ENCODE results near the gene MS4A14. TPM values are rescaled to one million over a fixed set of nuclear protein-coding genes. Genes with fewer than 3 reads are reported as not detected.

Gene MS4A14
- total and polyA plus RNA-seq, 2 of the 4 experiments (the other 2 are of a cell fraction), result not detected

DNA sequence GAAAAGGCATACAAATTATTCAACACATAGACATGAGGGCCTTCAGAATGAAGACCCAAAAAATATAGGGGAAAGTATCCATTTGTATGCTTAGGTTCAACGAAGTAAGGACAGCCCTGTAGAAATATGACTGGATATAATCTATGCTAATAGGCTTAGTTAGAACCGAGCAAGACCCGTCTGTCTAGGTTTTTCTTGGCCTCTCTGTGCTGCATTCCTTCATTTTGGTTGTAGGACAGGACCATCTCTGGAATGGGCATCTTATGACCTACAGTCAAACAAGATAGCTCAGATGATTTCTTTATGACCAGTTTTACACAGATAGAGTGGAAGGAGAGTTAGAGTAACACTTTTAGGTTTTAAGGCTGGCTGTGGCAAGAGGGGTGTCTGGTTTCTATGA, 23.5 kb upstream of the MS4A14 start:
- Histone ChIP-seq H3K27ac (ENCODE audit: insufficient read depth, low read length) (no peak overlapping the region), H3K9me1 (ENCODE audit: insufficient read depth, low read length) (no peaks in the 10 kb centered on the region), H2AFZ (replicated peaks; ENCODE audit: low read length, poor library complexity) (no peak overlapping the region), H2BK15ac (ENCODE audit: low read depth, low read length) (no peak overlapping the region), H3K14ac (replicated peaks; ENCODE audit: low read depth, low read length) (no peak overlapping the region), H4K5ac (ENCODE audit: low read depth, low read length) (no peak overlapping the region), H3K4me3 (ENCODE audit: insufficient read depth, low read depth, low read length) (no peak overlapping the region), H3K9me3 (ENCODE audit: control insufficient read depth, insufficient read depth, low read length) (no peaks in the 10 kb centered on the region; the same call in 1 of the 2 replicates), H2AK5ac (ENCODE audit: low read depth, low read length) (no peak overlapping the region), H2AK9ac (replicated peaks; ENCODE audit: low read depth, low read length, poor library complexity) (no peak overlapping the region), H4K91ac (ENCODE audit: insufficient read depth, low read depth, low read length) (no peak overlapping the region), H4K8ac (ENCODE audit: low read depth in 2 of 2, low read length in 2 of 2) (no peak overlapping the region), H3K9ac (ENCODE audit: low read depth, low read length) (no peak overlapping the region), H3K27me3 (ENCODE audit: control insufficient read depth, insufficient read depth, low read length) (no peaks in the 10 kb centered on the region), H2BK120ac (ENCODE audit: low read depth, low read length) (no peak overlapping the region), H3K56ac (ENCODE audit: extremely low read depth, insufficient read depth, low read length) (no peak overlapping the region), H3K18ac (ENCODE audit: low read depth, low read length) (no peak overlapping the region), H3K4me2 (ENCODE audit: low read depth, low read length) (no peak overlapping the region), H3K79me1 (ENCODE audit: low read depth in 1 of 2, low read length in 2 of 2) (no peaks in the 10 kb centered on the region), H3K36me3 (ENCODE audit: control insufficient read depth, insufficient read depth, low read length) (no peaks in the 10 kb centered on the region), H4K20me1 (ENCODE audit: insufficient read depth, low read length) (no peaks in the 10 kb centered on the region), H2BK20ac (ENCODE audit: low read depth, low read length) (no peak overlapping the region), H3K23ac (ENCODE audit: low read depth, low read length) (no peak overlapping the region), H2BK5ac (ENCODE audit: low read depth, low read length, poor library complexity, severe bottlenecking) (no peak overlapping the region), H3K4me1 (ENCODE audit: control insufficient read depth, insufficient read depth, low read length) (no peaks in the 10 kb centered on the region), H3K4ac (ENCODE audit: low read depth, low read length) (no peak overlapping the region)
- ChIA-PET CTCF (interaction anchor here (0.6 kb wide), 1 partner anchor 406 kb away, joined by 3 read pairs; no protein-coding TSS in a partner anchor), POLR2A (ENCODE audit: unreplicated experiment) (no interaction called here)
- intact Hi-C loops (cut with micrococcal nuclease) (no loop called here), dilution Hi-C loops (cut with HindIII; ENCODE audit: low sequenced_read_pairs, unreplicated experiment) (no loop called here), in situ Hi-C loops (cut with MboI; ENCODE audit: low sequenced_read_pairs) (no loop called here)
- TF ChIP-seq, protein P1, sequence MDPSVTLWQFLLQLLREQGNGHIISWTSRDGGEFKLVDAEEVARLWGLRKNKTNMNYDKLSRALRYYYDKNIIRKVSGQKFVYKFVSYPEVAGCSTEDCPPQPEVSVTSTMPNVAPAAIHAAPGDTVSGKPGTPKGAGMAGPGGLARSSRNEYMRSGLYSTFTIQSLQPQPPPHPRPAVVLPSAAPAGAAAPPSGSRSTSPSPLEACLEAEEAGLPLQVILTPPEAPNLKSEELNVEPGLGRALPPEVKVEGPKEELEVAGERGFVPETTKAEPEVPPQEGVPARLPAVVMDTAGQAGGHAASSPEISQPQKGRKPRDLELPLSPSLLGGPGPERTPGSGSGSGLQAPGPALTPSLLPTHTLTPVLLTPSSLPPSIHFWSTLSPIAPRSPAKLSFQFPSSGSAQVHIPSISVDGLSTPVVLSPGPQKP (IDR thresholded peaks at IDR 0.05; ENCODE audit: borderline replicate concordance, low read depth, low read length), result no peak
- TF ChIP-seq CHD1 (IDR thresholded peaks at IDR 0.05; ENCODE audit: low read depth, low read length), result no peak
- TF ChIP-seq, protein P2, sequence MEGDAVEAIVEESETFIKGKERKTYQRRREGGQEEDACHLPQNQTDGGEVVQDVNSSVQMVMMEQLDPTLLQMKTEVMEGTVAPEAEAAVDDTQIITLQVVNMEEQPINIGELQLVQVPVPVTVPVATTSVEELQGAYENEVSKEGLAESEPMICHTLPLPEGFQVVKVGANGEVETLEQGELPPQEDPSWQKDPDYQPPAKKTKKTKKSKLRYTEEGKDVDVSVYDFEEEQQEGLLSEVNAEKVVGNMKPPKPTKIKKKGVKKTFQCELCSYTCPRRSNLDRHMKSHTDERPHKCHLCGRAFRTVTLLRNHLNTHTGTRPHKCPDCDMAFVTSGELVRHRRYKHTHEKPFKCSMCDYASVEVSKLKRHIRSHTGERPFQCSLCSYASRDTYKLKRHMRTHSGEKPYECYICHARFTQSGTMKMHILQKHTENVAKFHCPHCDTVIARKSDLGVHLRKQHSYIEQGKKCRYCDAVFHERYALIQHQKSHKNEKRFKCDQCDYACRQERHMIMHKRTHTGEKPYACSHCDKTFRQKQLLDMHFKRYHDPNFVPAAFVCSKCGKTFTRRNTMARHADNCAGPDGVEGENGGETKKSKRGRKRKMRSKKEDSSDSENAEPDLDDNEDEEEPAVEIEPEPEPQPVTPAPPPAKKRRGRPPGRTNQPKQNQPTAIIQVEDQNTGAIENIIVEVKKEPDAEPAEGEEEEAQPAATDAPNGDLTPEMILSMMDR (conservative IDR thresholded peaks at IDR 0.05; ENCODE audit: low read depth, low read length), result no peak
- TF ChIP-seq FOS (IDR thresholded peaks at IDR 0.05; ENCODE audit: low read depth, low read length), result no peak
- TF ChIP-seq RCOR1 (IDR thresholded peaks at IDR 0.05; ENCODE audit: insufficient replicate concordance, low read length), result no peak
- TF ChIP-seq CEBPB (IDR thresholded peaks at IDR 0.05; ENCODE audit: low read depth, low read length), result no peak
- no CpG with 5 or more reads among the region's 3 CpGs for WGBS, 2 experiments (ENCODE audit: extremely low coverage in 2 of 2, insufficient read length in 1 of 2)
- ATAC-seq (ENCODE audit: low read depth) (no peak), DNase-seq (no peak)
- BruUV-seq (replicated peaks), result no TSS peak

Data from IMR-90 (cell line).